K562 treated with DMSO at 1 percent for 12 hours (cell line): Measurements from ENCODE around the gene SLC16A2. TPM values are rescaled to one million over a fixed set of nuclear protein-coding genes. Genes with fewer than 3 reads are reported as not detected.

Source experiments
- total RNA-seq: library from RNA; unstranded; fragments of 300-600 nt; gene quantifications from 2 replicates; pipeline ENCODE4 v1.2.3, GENCODE V29; 2022; ENCODE audit not compliant: insufficient read depth

The SLC16A2 gene
- not detected in 2 replicates for total RNA-seq

GRCh38 chrX:74421036-74421739 is at the start of gene SLC16A2:
TSS of gene SLC16A2 (plus strand) at chrX:74421493. CDS start at chrX:74421638, 145 bp downstream.

Other genes starting within 250 kb of the SLC16A2 start
- not detected in 2 replicates for gene ZCCHC13, start 117.3 kb upstream of the SLC16A2 start, total RNA-seq
- 2.2 and 9.0 TPM in 2 replicates for gene RLIM, start 193.1 kb downstream of the SLC16A2 start, total RNA-seq